HS-5 (cell line): ENCODE results near the gene NOPCHAP1.

Experiments used
- DNase-seq: peaks from one replicate; pipeline ENCODE4 v3.0.0-alpha.2; 2012; ENCODE audit warnings: low read depth

NOPCHAP1 gene

GRCh38 chr12:105020241-105020962, 34.3 kb downstream of the NOPCHAP1 start:
- DNase-seq, result no peak

- no peak for DNase-seq
Measured at GRCh38 chr12:105024928-105025327, 38.8 kb downstream of the NOPCHAP1 start.

GRCh38 chr12:105025890-105026289, 39.8 kb downstream of the NOPCHAP1 start:
- no peak for DNase-seq

- no peak for DNase-seq
Measured at GRCh38 chr12:105026411-105026810, 40.3 kb downstream of the NOPCHAP1 start.

GRCh38 chr12:105030820-105031807, 45.0 kb downstream of the NOPCHAP1 start:
- no peak for DNase-seq

GRCh38 chr12:105032703-105033357, 46.7 kb downstream of the NOPCHAP1 start:
- DNase-seq, result no peak

- no peak for DNase-seq
Measured at GRCh38 chr12:105033851-105034250, 47.7 kb downstream of the NOPCHAP1 start.
